NCI-H1417 (cell line): ENCODE data around the gene VWC2.

Source experiments
- DNase-seq, 3 experiments: peaks; one replicate each; lab custom pipeline; 2025; lab: John Stamatoyannopoulos, UW

The VWC2 gene

GRCh38 chr7:49773218-49773935 is at the start of gene VWC2:
TSS of gene VWC2 (plus strand) at chr7:49773638. CDS start at chr7:49775436, 1,798 bp downstream.
- no peak for DNase-seq

GRCh38 chr7:49724071-49724470 is 49.4 kb upstream of the VWC2 start:
- DNase-seq: no peak

- no peak for DNase-seq
These were observed 41.6 kb upstream of the VWC2 start for GRCh38 chr7:49731836-49732235.

GRCh38 chr7:49762666-49763065 is 10.8 kb upstream of the VWC2 start:
- no peak for DNase-seq

GRCh38 chr7:49763791-49764190 is 9.6 kb upstream of the VWC2 start:
- no peak for DNase-seq

- no peak for DNase-seq
These were observed 6.5 kb upstream of the VWC2 start for GRCh38 chr7:49766966-49767365.

- no peak for DNase-seq
These were observed 5.7 kb upstream of the VWC2 start for GRCh38 chr7:49767719-49768118.

- no peak for DNase-seq
These were observed 5.2 kb upstream of the VWC2 start for GRCh38 chr7:49768254-49768653.

GRCh38 chr7:49768835-49769234 is 4.6 kb upstream of the VWC2 start:
- no peak for DNase-seq

GRCh38 chr7:49769285-49769857 is 4.1 kb upstream of the VWC2 start:
- no peak for DNase-seq

GRCh38 chr7:49770838-49771237 is 2.6 kb upstream of the VWC2 start:
- no peak for DNase-seq

- DNase-seq: no peak
These were observed 1.8 kb upstream of the VWC2 start for GRCh38 chr7:49771427-49772176.

GRCh38 chr7:49772916-49773217 is 571 bp upstream of the VWC2 start:
- DNase-seq: no peak

- DNase-seq: no peak
These were observed 559 bp downstream of the VWC2 start for GRCh38 chr7:49773936-49774458.

- no peak for DNase-seq
These were observed 1.1 kb downstream of the VWC2 start for GRCh38 chr7:49774459-49775064.

- no peak for DNase-seq
These were observed 1.9 kb downstream of the VWC2 start for GRCh38 chr7:49775065-49775948.

GRCh38 chr7:49775949-49776443 is 2.6 kb downstream of the VWC2 start:
- DNase-seq: no peak

GRCh38 chr7:49776994-49777393 is 3.6 kb downstream of the VWC2 start:
- no peak for DNase-seq

GRCh38 chr7:49778731-49779270 is 5.4 kb downstream of the VWC2 start:
- no peak for DNase-seq

- DNase-seq: no peak
These were observed 7.5 kb downstream of the VWC2 start for GRCh38 chr7:49780953-49781352.

- no peak for DNase-seq
These were observed 8.6 kb downstream of the VWC2 start for GRCh38 chr7:49781996-49782395.
